Nephron (organoid): ENCODE results near the gene GRM1.

ENCODE experiments used
- H3K27ac Mint-ChIP-seq, 3 experiments: 2 replicates each; pipeline ENCODE4 v1.8.0; 2020; ENCODE audit warnings: mixed read lengths in 3 of 3, mild to moderate bottlenecking in 2 of 3, moderate library complexity in 1 of 3
- H3K27me3 Mint-ChIP-seq: 2 replicates; pipeline ENCODE4 v1.8.0; 2021; ENCODE audit warnings: low read depth, mild to moderate bottlenecking, moderate library complexity, mixed read lengths
- H3K36me3 Mint-ChIP-seq: 2 replicates; pipeline ENCODE4 v1.8.0; 2020; ENCODE audit warnings: low read depth, mixed read lengths
- H3K4me1 Mint-ChIP-seq: 2 replicates; pipeline ENCODE4 v1.8.0; 2020; ENCODE audit warnings: mixed read lengths
- H3K4me3 Mint-ChIP-seq, 3 experiments: 2 replicates each; pipeline ENCODE4 v1.8.0; 2020; ENCODE audit warnings: mild to moderate bottlenecking in 3 of 3, mixed read lengths in 3 of 3, moderate library complexity in 2 of 3
- H3K9me3 Mint-ChIP-seq: 2 replicates; pipeline ENCODE4 v1.8.0; 2020; ENCODE audit warnings: mixed read lengths
- CTCF ChIP-seq, 3 experiments: fragments of 200-600 bp; sonication (generic); IDR thresholded peaks; one replicate each; pipeline ENCODE4 v1.5.0; 2021; ENCODE audit warnings: antibody characterized with exemption in 3 of 3; ENCODE audit not compliant: unreplicated experiment in 3 of 3

The GRM1 gene

DNA sequence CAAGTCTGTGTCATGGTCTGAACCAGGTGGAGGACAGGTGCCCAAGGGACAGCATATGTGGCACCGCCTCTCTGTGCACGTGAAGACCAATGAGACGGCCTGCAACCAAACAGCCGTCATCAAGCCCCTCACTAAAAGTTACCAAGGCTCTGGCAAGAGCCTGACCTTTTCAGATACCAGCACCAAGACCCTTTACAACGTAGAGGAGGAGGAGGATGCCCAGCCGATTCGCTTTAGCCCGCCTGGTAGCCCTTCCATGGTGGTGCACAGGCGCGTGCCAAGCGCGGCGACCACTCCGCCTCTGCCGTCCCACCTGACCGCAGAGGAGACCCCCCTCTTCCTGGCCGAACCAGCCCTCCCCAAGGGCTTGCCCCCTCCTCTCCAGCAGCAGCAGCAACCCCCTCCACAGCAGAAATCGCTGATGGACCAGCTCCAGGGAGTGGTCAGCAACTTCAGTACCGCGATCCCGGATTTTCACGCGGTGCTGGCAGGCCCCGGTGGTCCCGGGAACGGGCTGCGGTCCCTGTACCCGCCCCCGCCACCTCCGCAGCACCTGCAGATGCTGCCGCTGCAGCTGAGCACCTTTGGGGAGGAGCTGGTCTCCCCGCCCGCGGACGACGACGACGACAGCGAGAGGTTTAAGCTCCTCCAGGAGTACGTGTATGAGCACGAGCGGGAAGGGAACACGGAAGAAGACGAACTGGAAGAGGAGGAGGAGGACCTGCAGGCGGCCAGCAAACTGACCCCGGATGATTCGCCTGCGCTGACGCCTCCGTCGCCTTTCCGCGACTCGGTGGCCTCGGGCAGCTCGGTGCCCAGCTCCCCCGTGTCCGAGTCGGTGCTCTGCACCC lies 405.2 kb downstream of the GRM1 start:
- no peaks in the 10 kb centered on the region for H3K36me3 Mint-ChIP-seq
- H3K27me3 Mint-ChIP-seq: peaks cover 17% of the 10 kb centered on the region
- TF ChIP-seq CTCF (IDR thresholded peaks at IDR 0.05; ENCODE audit: unreplicated experiment in 3 of 3): no peak
- peak overlapping the region; percentile 77 to 82 (median 81) for H3K4me3 Mint-ChIP-seq
- no peaks in the 10 kb centered on the region for H3K9me3 Mint-ChIP-seq
- H3K4me1 Mint-ChIP-seq: peaks cover 5% of the 10 kb centered on the region
- no peak overlapping the region for H3K27ac Mint-ChIP-seq

GRCh38 chr6:146434732-146435390 lies 406.0 kb downstream of the GRM1 start:
- H3K27ac Mint-ChIP-seq: no peak overlapping the region
- no peaks in the 10 kb centered on the region for H3K9me3 Mint-ChIP-seq
- TF ChIP-seq CTCF (IDR thresholded peaks at IDR 0.05; ENCODE audit: unreplicated experiment in 3 of 3): no peak
- H3K4me1 Mint-ChIP-seq: peaks cover 3% of the 10 kb centered on the region
- peaks cover 17% of the 10 kb centered on the region for H3K27me3 Mint-ChIP-seq
- H3K4me3 Mint-ChIP-seq: peak overlapping the region; percentile 77 to 82 (median 81)
- no peaks in the 10 kb centered on the region for H3K36me3 Mint-ChIP-seq

- TF ChIP-seq CTCF (IDR thresholded peaks at IDR 0.05; ENCODE audit: unreplicated experiment in 3 of 3): no peak
- Mint-ChIP-seq H3K27me3 (no peaks in the 10 kb centered on the region), H3K9me3 (no peaks in the 10 kb centered on the region), H3K4me3 (no peak overlapping the region), H3K36me3 (no peaks in the 10 kb centered on the region), H3K4me1 (no peaks in the 10 kb centered on the region), H3K27ac (no peak overlapping the region)
These were observed 413.0 kb downstream of the GRM1 start for GRCh38 chr6:146441907-146442306.

GRCh38 chr6:146444189-146444588 lies 415.3 kb downstream of the GRM1 start:
- H3K9me3 Mint-ChIP-seq: peaks cover 5% of the 10 kb centered on the region
- TF ChIP-seq CTCF (IDR thresholded peaks at IDR 0.05; ENCODE audit: unreplicated experiment in 3 of 3): no peak
- H3K36me3 Mint-ChIP-seq: no peaks in the 10 kb centered on the region
- H3K4me1 Mint-ChIP-seq: no peaks in the 10 kb centered on the region
- no peaks in the 10 kb centered on the region for H3K27me3 Mint-ChIP-seq
- H3K4me3 Mint-ChIP-seq: no peak overlapping the region
- no peak overlapping the region for H3K27ac Mint-ChIP-seq

GRCh38 chr6:146445233-146445632 lies 416.4 kb downstream of the GRM1 start:
- Mint-ChIP-seq H3K4me3 (no peak overlapping the region), H3K9me3 (peaks cover 5% of the 10 kb centered on the region), H3K36me3 (no peaks in the 10 kb centered on the region), H3K27ac (no peak overlapping the region), H3K4me1 (no peaks in the 10 kb centered on the region), H3K27me3 (no peaks in the 10 kb centered on the region)
- TF ChIP-seq CTCF (IDR thresholded peaks at IDR 0.05; ENCODE audit: unreplicated experiment in 3 of 3): no peak
